ENCODE measurements around the gene ZNF492. TPM values are rescaled to one million over a fixed set of nuclear protein-coding genes. Genes with fewer than 3 reads are reported as not detected.

Gene ZNF492
- total RNA-seq, result 5.6 TPM

GRCh38 chr19:22633706-22634449 lies at the start of gene ZNF492:
ZNF492 (plus strand) TSS chr19:22634324; CDS start chr19:22653400, 19,076 bp downstream.

Small RNA genes lying within 50 kb of the gene (small RNA-seq; reads per million reads assigned to genes)
- gene AC011467.2 (ENCODE audit: low replicate concordance), result not detected

Other genes with a start within 250 kb of the ZNF492 start
- 4.7 TPM for gene ZNF98, start 212.0 kb upstream of the ZNF492 start, total RNA-seq
- gene ZNF99, start 149.8 kb downstream of the ZNF492 start, total RNA-seq, result 1.6 TPM
- not detected for gene ZNF723, start 198.0 kb downstream of the ZNF492 start, total RNA-seq